ENCODE data around the gene SMIM5. TPM values are rescaled to one million over a fixed set of nuclear protein-coding genes. Genes with fewer than 3 reads are reported as not detected.

SMIM5 gene
- total and polyA plus RNA-seq, 9 of the 15 experiments (the other 6 are each of a cell fraction or from before 2014, with no cell fraction given), result 0.08 TPM; not detected in 8

DNA sequence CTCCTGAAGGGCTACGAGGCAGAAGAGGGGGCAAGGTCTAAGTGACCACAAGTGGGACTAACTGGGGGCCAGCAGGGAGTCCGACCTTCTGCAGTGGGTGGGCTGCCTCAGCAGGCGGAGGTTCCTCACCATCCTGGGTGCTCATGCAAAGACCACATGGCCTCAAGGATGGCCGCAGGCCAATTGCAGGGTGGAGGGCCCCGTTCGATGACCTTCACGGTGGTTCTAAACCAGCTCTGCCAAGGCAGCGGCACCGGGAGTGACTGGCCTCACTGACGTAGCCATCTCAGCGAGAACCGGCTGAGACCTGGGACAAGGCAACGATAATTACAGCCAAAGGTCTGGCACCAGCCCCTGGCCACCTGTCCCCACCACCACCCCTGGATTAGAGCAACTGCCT, 5.7 kb downstream of the SMIM5 start (continued):
- TF ChIP-seq, protein P1, sequence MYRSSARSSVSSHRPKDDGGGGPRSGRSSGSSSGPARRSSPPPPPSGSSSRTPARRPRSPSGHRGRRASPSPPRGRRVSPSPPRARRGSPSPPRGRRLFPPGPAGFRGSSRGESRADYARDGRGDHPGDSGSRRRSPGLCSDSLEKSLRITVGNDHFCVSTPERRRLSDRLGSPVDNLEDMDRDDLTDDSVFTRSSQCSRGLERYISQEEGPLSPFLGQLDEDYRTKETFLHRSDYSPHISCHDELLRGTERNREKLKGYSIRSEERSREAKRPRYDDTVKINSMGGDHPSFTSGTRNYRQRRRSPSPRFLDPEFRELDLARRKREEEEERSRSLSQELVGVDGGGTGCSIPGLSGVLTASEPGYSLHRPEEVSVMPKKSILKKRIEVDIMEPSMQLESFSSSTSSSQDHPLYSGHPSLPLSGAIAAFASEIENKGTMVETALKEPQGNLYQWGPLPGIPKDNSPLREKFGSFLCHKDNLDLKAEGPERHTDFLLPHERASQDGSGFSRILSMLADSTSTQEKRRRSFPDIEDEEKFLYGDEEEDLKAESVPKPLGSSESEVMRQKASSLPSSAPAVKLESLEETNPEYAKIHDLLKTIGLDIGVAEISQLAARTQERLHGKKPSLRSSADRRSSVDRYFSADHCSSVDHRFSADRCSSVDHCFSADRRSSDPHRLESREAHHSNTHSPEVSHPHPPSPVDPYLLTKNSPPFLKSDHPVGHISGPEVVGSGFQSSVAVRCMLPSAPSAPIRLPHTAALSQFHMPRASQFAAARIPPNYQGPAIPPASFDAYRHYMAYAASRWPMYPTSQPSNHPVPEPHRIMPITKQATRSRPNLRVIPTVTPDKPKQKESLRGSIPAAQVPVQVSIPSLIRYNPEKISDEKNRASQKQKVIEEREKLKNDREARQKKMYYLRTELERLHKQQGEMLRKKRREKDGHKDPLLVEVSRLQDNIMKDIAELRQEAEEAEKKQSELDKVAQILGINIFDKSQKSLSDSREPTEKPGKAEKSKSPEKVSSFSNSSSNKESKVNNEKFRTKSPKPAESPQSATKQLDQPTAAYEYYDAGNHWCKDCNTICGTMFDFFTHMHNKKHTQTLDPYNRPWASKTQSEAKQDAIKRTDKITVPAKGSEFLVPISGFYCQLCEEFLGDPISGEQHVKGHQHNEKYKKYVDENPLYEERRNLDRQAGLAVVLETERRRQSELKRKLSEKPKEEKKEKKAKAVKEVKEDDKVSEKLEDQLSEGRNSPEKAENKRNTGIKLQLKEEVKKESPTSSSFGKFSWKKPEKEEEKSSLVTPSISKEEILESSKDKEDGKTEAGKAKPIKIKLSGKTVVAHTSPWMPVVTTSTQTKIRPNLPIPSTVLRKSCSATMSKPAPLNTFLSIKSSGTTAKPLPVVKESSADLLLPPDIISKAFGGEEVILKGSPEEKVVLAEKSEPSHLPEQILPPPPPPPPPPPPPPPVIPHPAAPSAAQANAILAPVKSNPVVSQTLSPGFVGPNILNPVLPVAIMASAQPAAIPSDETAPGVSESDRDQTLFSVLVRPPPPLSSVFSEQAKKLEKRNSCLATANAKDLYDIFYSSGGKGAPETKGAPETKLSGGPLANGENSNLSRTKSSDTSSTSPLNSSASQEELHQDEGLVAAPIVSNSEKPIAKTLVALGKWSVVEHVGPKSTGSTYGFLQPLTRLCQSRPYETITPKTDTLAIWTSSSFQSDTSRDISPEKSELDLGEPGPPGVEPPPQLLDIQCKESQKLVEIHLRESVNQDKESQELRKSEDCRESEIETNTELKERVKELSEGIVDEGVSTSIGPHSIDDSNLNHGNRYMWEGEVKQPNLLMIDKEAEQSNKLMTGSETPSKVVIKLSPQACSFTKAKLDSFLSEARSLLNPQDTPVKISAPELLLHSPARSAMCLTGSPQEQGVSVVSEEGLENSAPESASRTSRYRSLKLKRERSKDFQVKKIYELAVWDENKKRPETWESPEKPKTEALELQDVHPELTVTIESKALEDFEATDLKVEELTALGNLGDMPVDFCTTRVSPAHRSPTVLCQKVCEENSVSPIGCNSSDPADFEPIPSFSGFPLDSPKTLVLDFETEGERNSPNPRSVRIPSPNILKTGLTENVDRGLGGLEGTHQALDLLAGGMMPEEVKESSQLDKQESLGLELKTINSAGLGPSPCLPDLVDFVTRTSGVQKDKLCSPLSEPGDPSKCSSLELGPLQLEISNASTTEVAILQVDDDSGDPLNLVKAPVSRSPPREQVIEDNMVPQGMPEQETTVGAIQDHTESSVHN (IDR thresholded peaks at IDR 0.05; ENCODE audit: borderline replicate concordance in 1 of 2, low read depth in 1 of 2), result no peak
- TF ChIP-seq CCAR2 (IDR thresholded peaks at IDR 0.05; ENCODE audit: low read depth, low read length) (no peak), BRD4 (IDR thresholded peaks at IDR 0.05) (no peak), EP300 (IDR thresholded peaks at IDR 0.05; ENCODE audit: low read length) (no peak), ZNF589 (CRISPR knock-in tag; IDR thresholded peaks at IDR 0.05; ENCODE audit: low read depth) (no peak), RAD21 (CRISPR knock-in tag; conservative IDR thresholded peaks at IDR 0.05 in 1 of 2, IDR thresholded peaks at IDR 0.05 in 1 of 2) (no peak), DMBX1 (CRISPR knock-in tag; IDR thresholded peaks at IDR 0.05; ENCODE audit: borderline replicate concordance) (no peak), CBX5 (IDR thresholded peaks at IDR 0.05; ENCODE audit: borderline replicate concordance, low read depth) (no peak)
